ENCODE results near the gene MRPS31. TPM values are rescaled to one million over a fixed set of nuclear protein-coding genes. Genes with fewer than 3 reads are reported as not detected.

MRPS31 gene
- total and polyA plus RNA-seq, 2 donors (not counting 3 experiments of a cell fraction or from before 2014, with no cell fraction given), result 7.6 to 17.8 TPM

GRCh38 chr13:40692946-40693345 is 78.0 kb downstream of the MRPS31 start:
- Histone ChIP-seq H3K27me3 (ENCODE audit: control insufficient read depth in 2 of 2, insufficient read depth in 2 of 2, low read length in 2 of 2) (no peaks in the 10 kb centered on the region), H2AFZ (ENCODE audit: low read depth, low read length) (no peak overlapping the region), H3K9me1 (replicated peaks; ENCODE audit: control insufficient read depth, extremely low read depth, insufficient read depth, low read length) (no peaks in the 10 kb centered on the region), H4K20me1 (replicated peaks; ENCODE audit: control insufficient read depth, extremely low read depth, insufficient read depth, low read length) (no peaks in the 10 kb centered on the region), H3K4me3 (replicated peaks in 1 of 3; ENCODE audit: insufficient read depth in 1 of 3, low read depth in 1 of 3, low read length in 3 of 3) (no peak overlapping the region), H3K9ac (replicated peaks; ENCODE audit: extremely low read depth, insufficient read depth, low read length) (no peak overlapping the region), H3K79me2 (ENCODE audit: control insufficient read depth, insufficient read depth, low read length) (no peaks in the 10 kb centered on the region), H3K4me2 (ENCODE audit: insufficient read depth, low read length) (no peak overlapping the region), H3K36me3 (ENCODE audit: control insufficient read depth in 2 of 2, extremely low read depth in 1 of 2, insufficient read depth in 2 of 2, low read length in 2 of 2) (no peaks in the 10 kb centered on the region), H3K9me3 (replicated peaks; ENCODE audit: control insufficient read depth, insufficient read depth, low read length) (no peaks in the 10 kb centered on the region), H3K4me1 (ENCODE audit: control insufficient read depth, extremely low read depth, insufficient read depth, low read length) (peaks cover 5% of the 10 kb centered on the region), H3K27ac (ENCODE audit: insufficient read depth, low read depth, low read length) (peak overlapping the region; percentile 46)
- DNase-seq (ENCODE audit: low read depth, low spot score), result peak; percentile 15
- TF ChIP-seq POLR2A (IDR thresholded peaks at IDR 0.05; ENCODE audit: low read depth, low read length), result no peak
- peak; percentile 49 for TF ChIP-seq GATA2 (IDR thresholded peaks at IDR 0.05; ENCODE audit: insufficient read depth, insufficient read length, low read depth, low read length)
- no peak for TF ChIP-seq MAX (IDR thresholded peaks at IDR 0.05; ENCODE audit: insufficient read depth, insufficient read length)
- TF ChIP-seq FOS (IDR thresholded peaks at IDR 0.05; ENCODE audit: borderline replicate concordance, insufficient read depth, low read length), result peak; percentile 4
- no peak for TF ChIP-seq POLR2AphosphoS5 (IDR thresholded peaks at IDR 0.05; ENCODE audit: insufficient read depth, low read depth, low read length)
- no peak for TF ChIP-seq MYC (IDR thresholded peaks at IDR 0.05; ENCODE audit: low read depth, low read length)
- TF ChIP-seq JUN (IDR thresholded peaks at IDR 0.05; ENCODE audit: borderline replicate concordance, insufficient read depth, insufficient read length, low read depth), result peak; percentile 20
- TF ChIP-seq CTCF (IDR thresholded peaks at IDR 0.05; ENCODE audit: extremely low read depth in 1 of 2, insufficient read depth in 1 of 2, low read depth in 1 of 2, low read length in 2 of 2), result no peak
- TF ChIP-seq EZH2 (IDR thresholded peaks at IDR 0.05; ENCODE audit: borderline replicate concordance, low read depth, low read length, severe bottlenecking), result no peak
- intact Hi-C loops (cut with micrococcal nuclease) (no loop called here), dilution Hi-C loops (cut with MboI; ENCODE audit: extremely low pct_ligation_motif_present, low sequenced_read_pairs) (loop anchor here (10.0 kb wide), 1 partner anchor 72 kb away; no protein-coding TSS in a partner anchor)
- peak; percentile 81 for FAIRE-seq
- ChIA-PET POLR2A (no interaction called here), CTCF (interaction anchor here (0.6 kb wide), 1 partner anchor 754 kb away, joined by 3 read pairs; no protein-coding TSS in a partner anchor)
- BruUV-seq (replicated peaks), result no TSS peak

Data from endothelial cell of umbilical vein (primary cell).